H9 (cell line): ENCODE results near the gene RBKS. TPM values are rescaled to one million over a fixed set of nuclear protein-coding genes. Genes with fewer than 3 reads are reported as not detected.

Experiments
- DNase-seq: peaks from one replicate; pipeline ENCODE4 v3.0.0-alpha.2; 2017
- H2AFZ ChIP-seq: one replicate; pipeline ENCODE4 v1.6.1; 2013; ENCODE audit warnings: mild to moderate bottlenecking, low read length, control low read depth, moderate library complexity
- H2AK5ac ChIP-seq: 2 replicates; pipeline ENCODE4 v1.6.1; 2013; ENCODE audit warnings: low read length, control low read depth, mixed read lengths; ENCODE audit not compliant: insufficient read length
- H2BK120ac ChIP-seq: one replicate; pipeline ENCODE4 v1.6.1; 2013; ENCODE audit warnings: low read depth, mild to moderate bottlenecking, low read length, control low read depth, inconsistent platforms; ENCODE audit not compliant: poor library complexity, severe bottlenecking
- H2BK12ac ChIP-seq: 2 replicates; pipeline ENCODE4 v1.6.1; 2013; ENCODE audit warnings: low read length, control low read depth, mixed read lengths, low read depth; ENCODE audit not compliant: insufficient read length
- H2BK15ac ChIP-seq: 2 replicates; pipeline ENCODE4 v1.6.1; 2013; ENCODE audit warnings: low read depth, low read length, control low read depth
- H2BK20ac ChIP-seq: one replicate; pipeline ENCODE4 v1.6.1; 2013; ENCODE audit warnings: low read depth, mild to moderate bottlenecking, low read length, control low read depth, inconsistent platforms; ENCODE audit not compliant: poor library complexity, severe bottlenecking
- H2BK5ac ChIP-seq: 2 replicates; pipeline ENCODE4 v1.6.1; 2013; ENCODE audit warnings: low read length, control low read depth, mixed read lengths; ENCODE audit not compliant: insufficient read length
- H3K14ac ChIP-seq: 2 replicates; pipeline ENCODE4 v1.6.1; 2013; ENCODE audit warnings: low read length, control low read depth; ENCODE audit not compliant: insufficient read depth
- H3K18ac ChIP-seq: 2 replicates; pipeline ENCODE4 v1.6.1; 2013; ENCODE audit warnings: low read depth, mild to moderate bottlenecking, mixed read lengths, low read length, control low read depth; ENCODE audit not compliant: insufficient read length
- H3K23ac ChIP-seq: 2 replicates; pipeline ENCODE4 v1.6.1; 2013; ENCODE audit warnings: low read length, control low read depth, mixed read lengths, low read depth; ENCODE audit not compliant: insufficient read length
- H3K23me2 ChIP-seq: 2 replicates; pipeline ENCODE4 v1.6.1; 2013; ENCODE audit warnings: low read depth, mild to moderate bottlenecking, mixed read lengths, low read length, control low read depth; ENCODE audit not compliant: insufficient read length, poor library complexity, severe bottlenecking
- H3K27ac ChIP-seq: 2 replicates; pipeline ENCODE4 v1.5.1; 2013; ENCODE audit warnings: low read length, control low read depth, mixed read lengths, low read depth; ENCODE audit not compliant: insufficient read length
- H3K27me3 ChIP-seq: 2 replicates; pipeline ENCODE4 v1.6.1; 2013; ENCODE audit warnings: low read length, control low read depth, inconsistent platforms; ENCODE audit not compliant: insufficient read depth
- H3K4ac ChIP-seq: 2 replicates; pipeline ENCODE4 v1.6.1; 2013; ENCODE audit warnings: low read depth, mild to moderate bottlenecking, control low read depth, inconsistent platforms, low read length, moderate library complexity
- H3K4me1 ChIP-seq: 2 replicates; pipeline ENCODE4 v1.6.1; 2013; ENCODE audit warnings: low read length, control low read depth, inconsistent platforms; ENCODE audit not compliant: insufficient read depth
- H3K4me2 ChIP-seq: 2 replicates; pipeline ENCODE4 v1.6.1; 2013; ENCODE audit warnings: low read length, control low read depth, mixed read lengths; ENCODE audit not compliant: insufficient read length, insufficient read depth
- H3K56ac ChIP-seq: 2 replicates; pipeline ENCODE4 v1.6.1; 2013; ENCODE audit warnings: low read depth, mild to moderate bottlenecking, mixed read lengths, low read length, control low read depth; ENCODE audit not compliant: insufficient read length
- H3K79me1 ChIP-seq: 2 replicates; pipeline ENCODE4 v1.6.1; 2013; ENCODE audit warnings: low read depth, mild to moderate bottlenecking, moderate library complexity, low read length, control low read depth, inconsistent platforms; ENCODE audit not compliant: insufficient read depth, poor library complexity, severe bottlenecking
- H3K79me2 ChIP-seq: 2 replicates; pipeline ENCODE4 v1.6.1; 2013; ENCODE audit warnings: low read length, control low read depth, inconsistent platforms; ENCODE audit not compliant: insufficient read depth
- H3K9ac ChIP-seq: 2 replicates; pipeline ENCODE4 v1.6.1; 2013; ENCODE audit warnings: low read length, control low read depth, mixed read lengths; ENCODE audit not compliant: insufficient read length; ENCODE audit errors: extremely low read depth
- H3K9me3 ChIP-seq: one replicate; pipeline ENCODE4 v1.6.1; 2013; ENCODE audit warnings: low read depth, low read length, inconsistent platforms; ENCODE audit not compliant: control insufficient read depth
- H3T11ph ChIP-seq: one replicate; pipeline ENCODE4 v1.6.1; 2013; ENCODE audit warnings: mild to moderate bottlenecking, low read length, control low read depth, inconsistent platforms
- H4K20me1 ChIP-seq: one replicate; pipeline ENCODE4 v1.6.1; 2013; ENCODE audit not compliant: control insufficient read depth, insufficient read length, insufficient read depth
- H4K5ac ChIP-seq: 2 replicates; pipeline ENCODE4 v1.6.1; 2013; ENCODE audit warnings: low read depth, mild to moderate bottlenecking, mixed read lengths, low read length, control low read depth; ENCODE audit not compliant: insufficient read length
- H4K8ac ChIP-seq: replicated peaks from 2 replicates; pipeline ENCODE4 v1.6.1; 2013; ENCODE audit warnings: low read length, control low read depth, mixed read lengths, low read depth; ENCODE audit not compliant: insufficient read length
- H4K91ac ChIP-seq: 2 replicates; pipeline ENCODE4 v1.6.1; 2013; ENCODE audit warnings: low read depth, mild to moderate bottlenecking, moderate library complexity, mixed read lengths, low read length, control low read depth; ENCODE audit not compliant: insufficient read length
- H3K27ac Mint-ChIP-seq, 3 experiments: 2 replicates in 2 of 3; 3 replicates in 1 of 3; pipeline ENCODE4 v1.8.0; 2020 to 2021; ENCODE audit warnings: mixed read lengths in 3 of 3, mild to moderate bottlenecking in 1 of 3, moderate library complexity in 1 of 3
- H3K27me3 Mint-ChIP-seq: 2 replicates; pipeline ENCODE4 v1.8.0; 2021; ENCODE audit warnings: low read depth, mild to moderate bottlenecking, moderate library complexity, mixed read lengths
- H3K36me3 Mint-ChIP-seq, 3 experiments: 2 replicates in 2 of 3; 3 replicates in 1 of 3; pipeline ENCODE4 v1.8.0; 2020 to 2021; ENCODE audit warnings: low read depth in 3 of 3, mixed read lengths in 3 of 3; ENCODE audit not compliant: insufficient read depth in 1 of 3
- H3K4me1 Mint-ChIP-seq, 2 experiments: 2 replicates each; pipeline ENCODE4 v1.8.0; 2020; ENCODE audit warnings: mixed read lengths in 2 of 2
- H3K4me3 Mint-ChIP-seq, 2 experiments: 2 replicates in 1 of 2; 3 replicates in 1 of 2; pipeline ENCODE4 v1.8.0; 2020 to 2021; ENCODE audit warnings: mild to moderate bottlenecking in 2 of 2, mixed read lengths in 2 of 2, moderate library complexity in 1 of 2
- H3K9me3 Mint-ChIP-seq, 2 experiments: 2 replicates in 1 of 2; 3 replicates in 1 of 2; pipeline ENCODE4 v1.8.0; 2020; ENCODE audit warnings: mild to moderate bottlenecking in 2 of 2, mixed read lengths in 2 of 2, moderate library complexity in 1 of 2
- WGBS: extraction: QIAGEN DNeasy Blood & Tissue Kit; methylation state at CpG from one replicate; pipeline ENCODE4 v1.1.7; 2013; ENCODE audit warnings: missing lambda C conversion rate, low lambda C conversion rate, mixed read lengths; ENCODE audit not compliant: insufficient read length; ENCODE audit errors: extremely low coverage; 5-methylcytosine and 5-hydroxymethylcytosine counted together
- total RNA-seq: library from RNA; stranded (reverse); gene quantifications from 2 replicates; pipeline ENCODE4 v1.2.1, GENCODE V29; 2021
- TF ChIP-seq, protein P1 (sequence below): fragments of 200-600 bp; sonication (generic); conservative IDR thresholded peaks from 3 replicates; pipeline ENCODE4 v1.8.0; 2021; ENCODE audit warnings: antibody characterized with exemption, mild to moderate bottlenecking

RBKS gene
- total RNA-seq, 1 experiment from 2014 or later = 2.3 TPM

DNA sequence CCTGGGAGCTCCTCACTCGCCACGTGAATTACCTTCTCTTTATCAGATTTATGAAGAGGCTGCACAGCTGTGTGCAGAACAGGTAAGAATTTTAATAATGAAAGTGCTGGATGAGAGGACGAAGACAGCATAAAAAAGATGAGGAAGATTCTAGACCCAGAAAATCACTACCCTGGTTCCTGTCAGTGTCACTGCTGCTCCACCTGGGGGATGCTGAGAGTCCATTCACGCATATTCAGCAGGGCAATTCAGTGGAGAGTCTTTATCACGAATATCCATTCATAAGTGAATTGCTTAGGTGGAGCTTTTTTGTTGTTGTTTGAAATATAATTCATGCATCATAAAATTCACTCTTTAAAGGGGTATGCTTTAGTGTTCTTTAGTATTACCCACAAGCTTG, 66.6 kb downstream of the RBKS start:
- Histone ChIP-seq H4K91ac (no peak overlapping the region), H3K56ac (no peak overlapping the region), H4K20me1 (no peaks in the 10 kb centered on the region), H3T11ph (no peak overlapping the region), H3K9me3 (no peaks in the 10 kb centered on the region), H3K18ac (no peak overlapping the region), H3K4ac (no peak overlapping the region), H2BK20ac (no peak overlapping the region), H2BK12ac (no peak overlapping the region), H4K8ac (no peak overlapping the region), H2AFZ (no peak overlapping the region), H3K4me2 (no peak overlapping the region), H3K79me1 (no peaks in the 10 kb centered on the region), H3K23ac (no peak overlapping the region), H3K79me2 (no peaks in the 10 kb centered on the region), H3K27ac (no peak overlapping the region), H2BK120ac (no peak overlapping the region), H2BK5ac (no peak overlapping the region), H4K5ac (no peak overlapping the region), H3K14ac (no peak overlapping the region), H2BK15ac (no peak overlapping the region), H3K27me3 (no peaks in the 10 kb centered on the region), H3K23me2 (no peaks in the 10 kb centered on the region), H3K9ac (no peak overlapping the region), H2AK5ac (no peak overlapping the region), H3K4me1 (no peaks in the 10 kb centered on the region)
- H3K36me3 Mint-ChIP-seq = peaks cover 0 to 11% (median 3%) of the 10 kb centered on the region in 3 experiments; a peak in 3 of 7 replicates
- no peaks in the 10 kb centered on the region; a peak in 1 of 4 replicates for H3K4me1 Mint-ChIP-seq
- no peaks in the 10 kb centered on the region; the same call in 1 of the 2 replicates for H3K27me3 Mint-ChIP-seq
- H3K9me3 Mint-ChIP-seq = peaks cover 10 to 16% of the 10 kb centered on the region in 2 experiments
- H3K27ac Mint-ChIP-seq = no peak overlapping the region
- no peak overlapping the region for H3K4me3 Mint-ChIP-seq
- DNase-seq = no peak
- WGBS = no CpG with 5 or more reads among the region's 5 CpGs
- TF ChIP-seq, protein P1, sequence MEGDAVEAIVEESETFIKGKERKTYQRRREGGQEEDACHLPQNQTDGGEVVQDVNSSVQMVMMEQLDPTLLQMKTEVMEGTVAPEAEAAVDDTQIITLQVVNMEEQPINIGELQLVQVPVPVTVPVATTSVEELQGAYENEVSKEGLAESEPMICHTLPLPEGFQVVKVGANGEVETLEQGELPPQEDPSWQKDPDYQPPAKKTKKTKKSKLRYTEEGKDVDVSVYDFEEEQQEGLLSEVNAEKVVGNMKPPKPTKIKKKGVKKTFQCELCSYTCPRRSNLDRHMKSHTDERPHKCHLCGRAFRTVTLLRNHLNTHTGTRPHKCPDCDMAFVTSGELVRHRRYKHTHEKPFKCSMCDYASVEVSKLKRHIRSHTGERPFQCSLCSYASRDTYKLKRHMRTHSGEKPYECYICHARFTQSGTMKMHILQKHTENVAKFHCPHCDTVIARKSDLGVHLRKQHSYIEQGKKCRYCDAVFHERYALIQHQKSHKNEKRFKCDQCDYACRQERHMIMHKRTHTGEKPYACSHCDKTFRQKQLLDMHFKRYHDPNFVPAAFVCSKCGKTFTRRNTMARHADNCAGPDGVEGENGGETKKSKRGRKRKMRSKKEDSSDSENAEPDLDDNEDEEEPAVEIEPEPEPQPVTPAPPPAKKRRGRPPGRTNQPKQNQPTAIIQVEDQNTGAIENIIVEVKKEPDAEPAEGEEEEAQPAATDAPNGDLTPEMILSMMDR = no peak; the same call in 2 of the 3 replicates
